Mesenchymal stem cell (in vitro differentiated cells and primary cell): ENCODE data around the gene RPL12.

ENCODE experiments used
- DNase-seq: peaks from one replicate; pipeline ENCODE4 v3.0.0-alpha.2; 2013
- H2AFZ ChIP-seq: one replicate; pipeline ENCODE4 v1.6.1; 2013; ENCODE audit warnings: low read depth, mild to moderate bottlenecking, control low read depth, inconsistent platforms, low read length, moderate library complexity
- H2AK5ac ChIP-seq: 2 replicates; pipeline ENCODE4 v1.6.1; 2013; ENCODE audit warnings: low read length, moderate library complexity, mild to moderate bottlenecking, inconsistent platforms; ENCODE audit not compliant: severe bottlenecking
- H2BK120ac ChIP-seq: one replicate; pipeline ENCODE4 v1.6.1; 2013; ENCODE audit warnings: low read depth, mild to moderate bottlenecking, inconsistent platforms, low read length, moderate library complexity
- H2BK12ac ChIP-seq, 2 experiments: one replicate each; pipeline ENCODE4 v1.6.1; 2013; ENCODE audit warnings: inconsistent platforms in 2 of 2, low read length in 2 of 2, mild to moderate bottlenecking in 2 of 2, moderate library complexity in 2 of 2, control low read depth in 1 of 2
- H2BK15ac ChIP-seq: one replicate; pipeline ENCODE4 v1.6.1; 2013; ENCODE audit warnings: mild to moderate bottlenecking, low read depth, inconsistent platforms; ENCODE audit not compliant: poor library complexity, severe bottlenecking
- H2BK5ac ChIP-seq: 2 replicates; pipeline ENCODE4 v1.6.1; 2013; ENCODE audit warnings: low read depth, mild to moderate bottlenecking, low read length, control low read depth, inconsistent platforms; ENCODE audit not compliant: poor library complexity, severe bottlenecking
- H3K14ac ChIP-seq, 2 experiments: one replicate each; pipeline ENCODE4 v1.6.1; 2013; ENCODE audit warnings: inconsistent platforms in 2 of 2, low read length in 2 of 2, control low read depth in 1 of 2, mild to moderate bottlenecking in 1 of 2, moderate library complexity in 1 of 2
- H3K18ac ChIP-seq, 2 experiments: one replicate each; pipeline ENCODE4 v1.6.1; 2013; ENCODE audit warnings: inconsistent platforms in 2 of 2, low read length in 2 of 2, control low read depth in 1 of 2, low read depth in 1 of 2, mild to moderate bottlenecking in 1 of 2
- H3K23ac ChIP-seq, 2 experiments: one replicate each; pipeline ENCODE4 v1.6.1; 2013; ENCODE audit warnings: inconsistent platforms in 2 of 2, low read length in 2 of 2, mild to moderate bottlenecking in 2 of 2, moderate library complexity in 2 of 2, control low read depth in 1 of 2
- H3K27ac ChIP-seq: 2 replicates; pipeline ENCODE4 v1.5.1; 2013; ENCODE audit warnings: mild to moderate bottlenecking, moderate library complexity, low read length, control low read depth, inconsistent platforms; ENCODE audit not compliant: poor library complexity, severe bottlenecking
- H3K27me3 ChIP-seq, 2 experiments: 2 replicates each; pipeline versions ENCODE4 v1.6.1 to v1.7.0; 2013; ENCODE audit warnings: low read length in 2 of 2, mild to moderate bottlenecking in 2 of 2, moderate library complexity in 2 of 2, control low read depth in 1 of 2, inconsistent platforms in 1 of 2; ENCODE audit not compliant: control insufficient read depth in 1 of 2, insufficient read depth in 1 of 2
- H3K36me3 ChIP-seq, 2 experiments: 2 replicates each; pipeline versions ENCODE4 v1.6.1 to v1.7.0; 2013; ENCODE audit warnings: low read length in 2 of 2, control low read depth in 1 of 2, inconsistent platforms in 1 of 2, low read depth in 1 of 2, mild to moderate bottlenecking in 1 of 2; ENCODE audit not compliant: insufficient read depth in 2 of 2, control insufficient read depth in 1 of 2
- H3K4ac ChIP-seq, 2 experiments: one replicate each; pipeline ENCODE4 v1.6.1; 2013; ENCODE audit warnings: inconsistent platforms in 2 of 2, low read length in 2 of 2, mild to moderate bottlenecking in 2 of 2, moderate library complexity in 2 of 2, control low read depth in 1 of 2, low read depth in 1 of 2
- H3K4me1 ChIP-seq: 2 replicates; pipeline ENCODE4 v1.6.1; 2013; ENCODE audit warnings: low read depth, low read length, control low read depth; ENCODE audit not compliant: control insufficient read depth, insufficient read depth
- H3K4me2 ChIP-seq: 2 replicates; pipeline ENCODE4 v1.6.1; 2013; ENCODE audit warnings: low read length, mild to moderate bottlenecking, inconsistent platforms; ENCODE audit not compliant: poor library complexity, severe bottlenecking
- H3K4me3 ChIP-seq, 2 experiments: 2 replicates each; pipeline versions ENCODE4 v1.5.1 to v1.7.0; 2013; ENCODE audit warnings: low read length in 2 of 2, mild to moderate bottlenecking in 2 of 2, control low read depth in 1 of 2, low read depth in 1 of 2; ENCODE audit not compliant: insufficient read depth in 1 of 2
- H3K79me1 ChIP-seq: replicated peaks from 2 replicates; pipeline ENCODE4 v1.6.1; 2013; ENCODE audit warnings: mild to moderate bottlenecking, control low read depth, low read length, inconsistent platforms; ENCODE audit not compliant: poor library complexity, severe bottlenecking
- H3K9ac ChIP-seq: 2 replicates; pipeline ENCODE4 v1.7.0; 2013; ENCODE audit warnings: mild to moderate bottlenecking, low read length, moderate library complexity
- H3K9me3 ChIP-seq: 2 replicates; pipeline ENCODE4 v1.7.0; 2013; ENCODE audit warnings: mild to moderate bottlenecking, low read length; ENCODE audit not compliant: control insufficient read depth
- H4K8ac ChIP-seq: one replicate; pipeline ENCODE4 v1.6.1; 2013; ENCODE audit warnings: inconsistent platforms, mild to moderate bottlenecking, low read length, moderate library complexity
- H4K91ac ChIP-seq: one replicate; pipeline ENCODE4 v1.6.1; 2013; ENCODE audit warnings: mild to moderate bottlenecking, low read length, inconsistent platforms
- WGBS: methylation state at CpG from one replicate; pipeline ENCODE4 v1.1.7; 2013; ENCODE audit warnings: mixed read lengths; 5-methylcytosine and 5-hydroxymethylcytosine counted together

Gene RPL12

GRCh38 chr9:127479507-127480081 is 28.4 kb upstream of the RPL12 start:
- Histone ChIP-seq H2BK5ac (no peak overlapping the region), H3K4me3 (no peak overlapping the region), H3K27ac (no peak overlapping the region), H3K14ac (no peak overlapping the region), H4K8ac (no peak overlapping the region), H4K91ac (no peak overlapping the region), H3K9me3 (no peaks in the 10 kb centered on the region), H2BK120ac (no peak overlapping the region), H3K36me3 (peaks cover 49 to 60% of the 10 kb centered on the region in 2 experiments), H2AK5ac (no peak overlapping the region), H3K18ac (no peak overlapping the region), H3K4me1 (no peaks in the 10 kb centered on the region), H3K27me3 (no peaks in the 10 kb centered on the region), H3K9ac (no peak overlapping the region), H2BK15ac (peak overlapping the region; percentile 0), H3K4me2 (no peak overlapping the region), H3K79me1 (peaks cover 3% of the 10 kb centered on the region), H3K23ac (no peak overlapping the region), H3K4ac (no peak overlapping the region), H2BK12ac (no peak overlapping the region), H2AFZ (no peak overlapping the region)
- 85% methylated on average over 17 of the region's 17 CpGs for WGBS
- no peak for DNase-seq

- no peak overlapping the region for H3K4me2 ChIP-seq
- no peaks in the 10 kb centered on the region for H3K9me3 ChIP-seq
- no peak overlapping the region for H2BK12ac ChIP-seq
- no peak overlapping the region for H3K27ac ChIP-seq
- H3K27me3 ChIP-seq, result no peaks in the 10 kb centered on the region
- H2BK5ac ChIP-seq, result no peak overlapping the region
- no peak overlapping the region for H3K23ac ChIP-seq
- WGBS, result 95% methylated on average over 4 of the region's 5 CpGs
- no peak overlapping the region for H2BK120ac ChIP-seq
- H4K91ac ChIP-seq, result no peak overlapping the region
- H3K9ac ChIP-seq, result no peak overlapping the region
- no peak overlapping the region for H3K4me3 ChIP-seq
- peaks cover 2% of the 10 kb centered on the region for H3K79me1 ChIP-seq
- no peak overlapping the region for H2AFZ ChIP-seq
- H3K4ac ChIP-seq, result no peak overlapping the region
- H2AK5ac ChIP-seq, result no peak overlapping the region
- no peak overlapping the region for H2BK15ac ChIP-seq
- no peaks in the 10 kb centered on the region for H3K4me1 ChIP-seq
- peaks cover 35 to 56% of the 10 kb centered on the region in 2 experiments for H3K36me3 ChIP-seq
- no peak overlapping the region for H3K18ac ChIP-seq
- no peak for DNase-seq
- H3K14ac ChIP-seq, result no peak overlapping the region
- H4K8ac ChIP-seq, result no peak overlapping the region
Measured at GRCh38 chr9:127474592-127474991, 23.4 kb upstream of the RPL12 start.

DNA sequence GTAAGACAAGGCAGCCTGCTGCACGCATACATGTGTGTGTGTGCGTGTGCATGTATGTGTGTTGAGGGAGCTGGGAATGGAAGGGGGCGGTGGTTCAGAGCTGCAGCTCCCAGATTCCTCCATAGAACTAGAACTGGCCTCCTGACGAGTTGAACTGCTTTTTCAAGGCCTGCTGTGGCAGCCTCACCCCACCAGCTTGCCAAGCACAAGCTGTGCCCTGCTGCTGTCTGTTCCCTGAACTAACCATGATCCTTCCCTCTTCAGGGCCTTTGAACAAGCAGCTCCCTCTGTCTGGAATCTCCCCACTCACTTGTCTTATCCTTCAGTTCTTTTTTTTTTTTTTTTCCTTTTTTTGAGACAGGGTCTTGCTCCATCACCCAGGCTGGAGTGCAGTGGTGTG is 22.7 kb upstream of the RPL12 start:
- Histone ChIP-seq H3K18ac (no peak overlapping the region), H3K14ac (no peak overlapping the region), H3K4me2 (no peak overlapping the region), H3K4me1 (no peaks in the 10 kb centered on the region), H3K9me3 (no peaks in the 10 kb centered on the region), H2AK5ac (no peak overlapping the region), H2BK120ac (no peak overlapping the region), H3K27ac (no peak overlapping the region), H2BK12ac (no peak overlapping the region), H3K79me1 (peaks cover 2% of the 10 kb centered on the region), H3K4me3 (no peak overlapping the region), H4K8ac (no peak overlapping the region), H3K23ac (no peak overlapping the region), H4K91ac (no peak overlapping the region), H3K36me3 (peaks cover 29 to 50% of the 10 kb centered on the region in 2 experiments), H2BK5ac (no peak overlapping the region), H3K27me3 (no peaks in the 10 kb centered on the region), H2AFZ (no peak overlapping the region), H3K4ac (no peak overlapping the region), H3K9ac (no peak overlapping the region), H2BK15ac (no peak overlapping the region)
- 92% methylated on average over 4 of the region's 4 CpGs for WGBS
- no peak for DNase-seq

GRCh38 chr9:127473501-127473900 is 22.3 kb upstream of the RPL12 start:
- Histone ChIP-seq H2AFZ (no peak overlapping the region), H3K18ac (no peak overlapping the region), H3K27me3 (no peaks in the 10 kb centered on the region), H3K4me1 (no peaks in the 10 kb centered on the region), H3K27ac (no peak overlapping the region), H3K9me3 (no peaks in the 10 kb centered on the region), H2AK5ac (no peak overlapping the region), H4K91ac (no peak overlapping the region), H4K8ac (no peak overlapping the region), H3K4me2 (no peak overlapping the region), H3K14ac (no peak overlapping the region), H3K4ac (no peak overlapping the region), H3K4me3 (no peak overlapping the region), H2BK120ac (no peak overlapping the region), H3K9ac (no peak overlapping the region), H2BK12ac (no peak overlapping the region), H3K23ac (no peak overlapping the region), H2BK15ac (no peak overlapping the region), H3K79me1 (peaks cover under 1% of the 10 kb centered on the region), H2BK5ac (no peak overlapping the region), H3K36me3 (peaks cover 25 to 49% of the 10 kb centered on the region in 2 experiments)
- WGBS, result 91% methylated on average over 9 of the region's 10 CpGs
- no peak for DNase-seq
